Hematopoietic multipotent progenitor cell treated with erythropoietin and hydrocortisone succinate and interleukin-3 and kit ligand, for 6 days (in vitro differentiated cells): ENCODE data around the gene NT5M.

Source experiments
- DNase-seq: peaks from one replicate; pipeline ENCODE4 v3.0.0-alpha.2; 2015

The NT5M gene

GRCh38 chr17:17395885-17396284, 92.7 kb downstream of the NT5M start:
- no peak for DNase-seq
